ENCODE results near the gene TARDBP.
"Not testable (repeated sequence)": the region's sequence is repeated elsewhere in the genome, so short reads cannot be mapped to it uniquely, and the experiment has no call there.

TARDBP gene

DNA sequence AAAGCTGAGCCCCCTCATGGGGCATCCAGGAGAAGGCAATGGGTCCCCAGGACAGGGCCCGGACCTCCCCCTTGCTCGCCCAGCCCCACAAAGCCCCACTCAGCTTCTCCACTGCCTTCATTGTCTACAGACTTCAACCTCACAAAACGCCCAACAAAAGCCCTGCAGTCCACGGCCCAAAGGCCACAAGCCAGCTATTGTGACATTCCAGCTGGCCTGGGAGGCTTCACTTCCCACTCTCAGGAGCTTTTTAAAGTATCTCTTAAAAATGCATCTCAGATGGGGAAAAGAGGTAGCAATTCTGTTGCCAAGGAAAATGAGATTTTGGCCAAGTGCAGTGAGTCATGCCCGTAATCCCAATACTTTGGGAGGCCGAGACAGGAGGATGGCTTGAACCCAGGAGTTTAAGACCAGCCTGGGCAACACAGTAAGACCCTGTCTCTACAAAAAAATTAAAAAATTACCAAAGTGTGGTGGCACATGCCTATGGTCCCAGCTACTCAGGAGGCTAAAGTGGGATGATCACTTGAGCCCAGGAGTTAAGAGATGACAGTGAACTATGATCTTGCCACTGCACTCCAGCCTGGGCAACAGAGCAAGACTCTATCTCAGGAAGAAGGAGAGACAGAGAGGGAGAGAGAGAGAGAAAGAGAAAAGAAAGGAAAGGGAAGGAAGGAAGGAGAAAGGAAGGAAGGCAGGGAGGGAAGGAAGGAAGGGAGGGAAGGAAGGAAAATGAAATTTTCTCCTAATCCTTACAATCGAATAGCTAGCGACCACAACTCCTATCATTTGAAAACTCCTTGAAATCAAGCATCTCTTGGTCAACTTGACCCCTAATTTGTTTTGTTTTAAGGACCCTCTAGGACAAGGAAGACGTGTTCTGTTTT lies 31.4 kb upstream of the TARDBP start:
- Mint-ChIP-seq H3K27me3 (peaks cover 35 to 47% of the 10 kb centered on the region in 2 donors), H3K36me3 (no peaks in the 10 kb centered on the region), H3K4me3 (peak overlapping the region in 1 of 2 donors; percentile 8), H3K9me3 (no peaks in the 10 kb centered on the region), H3K27ac (peak overlapping the region; percentile 25), H3K4me1 (peaks cover 13 to 36% of the 10 kb centered on the region in 2 donors)
- DNase-seq (no peak), ATAC-seq (replicated peaks) (no peak)

DNA sequence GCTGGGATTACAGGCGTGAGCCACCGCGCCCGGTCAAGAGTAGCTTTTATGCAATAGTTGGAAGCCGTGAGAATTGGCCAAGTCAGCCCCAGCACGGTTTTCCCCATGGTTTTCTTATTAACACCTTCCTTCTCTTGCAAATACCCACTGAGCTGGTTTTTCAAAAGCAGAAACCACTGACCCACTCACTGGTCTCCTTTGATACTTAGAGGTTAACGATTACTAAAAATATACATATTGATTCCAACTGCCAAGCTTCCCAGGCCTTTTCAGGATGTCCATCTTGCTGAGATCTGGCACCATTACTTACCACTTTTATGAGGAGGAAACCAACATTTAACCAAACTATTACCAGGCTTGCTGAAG lies 25.9 kb upstream of the TARDBP start:
- no peak for DNase-seq
- Mint-ChIP-seq H3K27me3 (peaks cover 10 to 20% of the 10 kb centered on the region in 2 donors), H3K4me3 (peak overlapping the region in 1 of 2 donors; percentile 9), H3K36me3 (peaks cover 5 to 8% of the 10 kb centered on the region in 2 donors), H3K27ac (peak overlapping the region; percentile 85), H3K4me1 (peaks cover 18 to 40% of the 10 kb centered on the region in 2 donors), H3K9me3 (peaks cover 0 to 1% of the 10 kb centered on the region in 2 donors)
- peak; percentile 36 to 37 for ATAC-seq (replicated peaks)

DNA sequence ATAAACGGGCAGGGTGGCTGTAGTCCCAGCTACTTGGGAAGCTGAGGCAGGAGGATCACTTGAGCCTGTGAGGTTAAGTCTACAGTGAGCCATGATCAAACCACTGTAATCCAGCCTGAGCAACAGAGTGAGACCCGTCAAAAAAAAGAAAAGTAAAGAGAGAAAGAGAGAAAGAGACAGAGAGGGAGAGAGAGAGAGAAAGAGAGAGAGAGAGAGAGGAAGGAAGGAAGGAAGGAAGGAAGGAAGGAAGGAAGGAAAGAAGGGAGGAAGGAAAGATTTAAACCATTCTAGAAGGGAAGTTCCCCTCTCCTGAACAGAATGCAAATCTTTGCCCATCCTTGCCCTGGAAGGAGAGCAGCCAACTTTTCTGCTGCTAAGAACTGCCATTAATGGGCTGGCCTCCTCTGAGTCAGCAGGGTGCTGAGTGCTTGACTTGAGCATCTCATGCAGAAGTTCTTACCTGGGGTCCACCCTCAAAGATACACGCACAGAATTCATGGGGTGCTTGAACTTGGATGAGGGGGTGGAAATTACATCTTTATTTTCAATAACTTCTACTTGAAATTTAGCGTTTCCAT lies 24.5 kb upstream of the TARDBP start:
- DNase-seq (no peak), ATAC-seq (replicated peaks) (no peak)
- Mint-ChIP-seq H3K4me3 (no peak overlapping the region), H3K27me3 (peaks cover 4 to 12% of the 10 kb centered on the region in 2 donors), H3K9me3 (peaks cover 0 to 1% of the 10 kb centered on the region in 2 donors), H3K27ac (no peak overlapping the region), H3K4me1 (peaks cover 18 to 40% of the 10 kb centered on the region in 2 donors), H3K36me3 (peaks cover 5 to 8% of the 10 kb centered on the region in 2 donors)

DNA sequence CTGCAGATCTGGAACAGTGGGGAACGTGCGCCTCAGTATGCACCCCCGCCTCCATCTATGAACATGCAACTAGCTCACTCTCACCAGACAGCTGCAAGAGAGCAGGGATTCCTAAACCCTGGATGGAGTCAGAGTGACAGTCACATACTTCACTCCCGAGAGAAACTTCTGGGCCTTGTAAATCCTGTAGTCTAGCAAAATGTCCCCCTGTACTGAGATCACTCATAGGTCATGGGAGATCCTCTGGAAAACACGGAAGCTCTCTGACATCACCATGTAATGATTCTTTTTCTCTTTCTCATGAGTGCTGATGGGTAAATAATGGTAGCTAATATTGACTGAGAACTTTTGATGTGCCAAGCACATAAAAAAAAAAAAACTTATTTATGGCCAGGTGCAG lies 23.4 kb upstream of the TARDBP start:
- Mint-ChIP-seq H3K9me3 (peaks cover 0 to 1% of the 10 kb centered on the region in 2 donors), H3K27me3 (peaks cover 4 to 6% of the 10 kb centered on the region in 2 donors), H3K4me1 (peaks cover 18 to 40% of the 10 kb centered on the region in 2 donors), H3K27ac (no peak overlapping the region), H3K4me3 (no peak overlapping the region), H3K36me3 (peaks cover 5 to 8% of the 10 kb centered on the region in 2 donors)
- no peak for DNase-seq
- ATAC-seq (replicated peaks), result no peak

DNA sequence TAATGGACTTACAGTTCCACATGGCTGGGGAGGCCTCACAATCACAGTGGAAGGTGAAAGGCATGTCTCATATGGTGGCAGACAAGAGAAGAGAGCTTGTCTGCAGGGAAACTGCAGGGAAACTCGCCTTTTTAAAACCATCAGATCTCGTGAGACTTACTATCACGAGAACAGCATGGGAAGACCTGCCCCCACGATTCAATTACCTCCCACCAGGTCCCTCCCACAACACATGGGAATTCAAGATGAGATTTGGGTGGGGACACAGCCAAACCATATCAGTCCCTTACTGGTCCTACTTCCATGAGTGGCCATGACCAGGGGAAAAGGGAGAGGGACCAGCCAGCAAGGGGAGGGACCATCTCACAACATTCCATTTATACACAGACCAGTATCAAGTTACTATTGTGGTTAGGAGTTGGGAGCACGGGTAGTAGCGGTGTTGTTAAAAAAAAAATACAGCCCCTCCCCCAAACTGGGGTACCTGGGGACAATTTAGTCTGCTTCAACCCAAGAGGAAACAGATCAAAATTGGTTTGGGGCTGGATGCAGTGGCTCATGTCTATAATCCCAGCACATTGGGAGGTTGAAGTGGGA lies 22.4 kb upstream of the TARDBP start:
- not testable (repeated sequence) for ATAC-seq (replicated peaks); H3K27ac Mint-ChIP-seq; H3K9me3 Mint-ChIP-seq; H3K36me3 Mint-ChIP-seq; DNase-seq; H3K4me3 Mint-ChIP-seq; H3K27me3 Mint-ChIP-seq
- H3K4me1 Mint-ChIP-seq, result peaks cover 16 to 31% of the 10 kb centered on the region in 2 donors

DNA sequence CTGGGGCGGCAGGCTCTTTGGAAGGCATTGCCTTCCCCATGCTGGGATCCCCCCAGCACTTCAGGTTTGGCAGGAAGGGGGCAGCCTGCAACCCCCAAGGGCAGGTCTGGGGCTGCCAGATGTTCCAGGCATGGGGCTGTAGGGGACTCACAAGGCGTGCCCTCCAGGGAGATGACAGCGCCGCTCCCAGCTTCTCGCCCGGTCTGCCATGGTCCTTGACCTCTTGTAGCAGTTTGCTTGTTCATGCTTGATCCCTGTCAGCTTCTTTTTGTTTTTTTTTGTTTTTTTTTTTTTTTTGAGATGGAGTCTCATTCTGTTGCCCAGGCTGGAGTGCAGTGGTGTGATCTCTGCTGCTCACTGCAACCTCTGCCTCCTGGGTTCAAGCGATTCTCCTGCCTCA lies 21.6 kb upstream of the TARDBP start:
- Mint-ChIP-seq H3K4me1 (peaks cover 12 to 23% of the 10 kb centered on the region in 2 donors), H3K36me3 (peaks cover 5 to 8% of the 10 kb centered on the region in 2 donors), H3K4me3 (no peak overlapping the region), H3K27ac (no peak overlapping the region), H3K9me3 (peaks cover 0 to 1% of the 10 kb centered on the region in 2 donors), H3K27me3 (peaks cover 4 to 6% of the 10 kb centered on the region in 2 donors)
- no peak for DNase-seq
- no peak for ATAC-seq (replicated peaks)

DNA sequence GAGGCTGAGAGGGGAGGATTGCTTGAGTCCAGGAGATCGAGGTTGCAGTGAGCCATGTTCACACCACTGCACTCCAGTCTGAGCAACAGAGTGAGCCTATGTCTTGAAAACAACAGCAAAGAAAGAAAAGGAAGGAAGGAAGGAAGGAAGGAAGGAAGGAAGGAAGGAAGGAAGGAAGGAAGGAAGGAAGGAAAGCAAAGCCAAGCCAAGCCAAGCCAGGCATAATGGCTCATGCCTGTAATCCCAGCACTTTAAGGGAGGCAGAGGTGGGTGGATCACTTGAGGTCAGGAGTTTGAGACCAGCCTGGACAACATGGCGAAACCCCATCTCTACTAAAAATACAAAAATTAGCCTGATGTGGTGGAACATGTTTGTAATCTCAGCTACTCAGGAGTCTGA lies 20.4 kb upstream of the TARDBP start:
- H3K27ac Mint-ChIP-seq; H3K9me3 Mint-ChIP-seq; H3K4me3 Mint-ChIP-seq; DNase-seq; ATAC-seq (replicated peaks); H3K36me3 Mint-ChIP-seq; H3K27me3 Mint-ChIP-seq: not testable (repeated sequence)
- peaks cover 7 to 11% of the 10 kb centered on the region in 2 donors for H3K4me1 Mint-ChIP-seq

DNA sequence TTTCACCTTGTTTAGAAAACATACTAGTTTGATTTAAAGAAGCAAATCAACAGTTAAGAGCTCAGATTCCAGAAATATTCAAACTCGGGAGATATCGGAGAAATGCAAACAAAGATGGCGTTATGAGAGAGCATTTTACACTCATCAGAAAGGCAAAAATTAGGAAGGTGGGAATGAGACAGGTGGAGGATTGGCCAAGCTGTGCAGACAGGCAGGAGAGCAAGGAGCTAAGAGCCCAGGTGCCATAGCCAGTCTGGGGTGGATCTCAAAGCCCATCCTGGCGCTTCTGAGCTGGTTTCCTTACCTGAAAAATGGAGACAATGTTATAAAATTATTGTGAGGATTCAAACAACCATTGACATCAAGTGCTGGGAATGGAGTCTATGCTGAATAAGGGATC lies 19.6 kb upstream of the TARDBP start:
- H3K9me3 Mint-ChIP-seq, result peaks cover 0 to 1% of the 10 kb centered on the region in 2 donors
- no peak for ATAC-seq (replicated peaks)
- H3K36me3 Mint-ChIP-seq, result peaks cover 1 to 2% of the 10 kb centered on the region in 2 donors
- H3K27ac Mint-ChIP-seq, result no peak overlapping the region
- no peak overlapping the region for H3K4me3 Mint-ChIP-seq
- H3K4me1 Mint-ChIP-seq, result peaks cover under 1 to 3% of the 10 kb centered on the region in 2 donors
- peaks cover 1 to 2% of the 10 kb centered on the region in 2 donors for H3K27me3 Mint-ChIP-seq
- no peak for DNase-seq

DNA sequence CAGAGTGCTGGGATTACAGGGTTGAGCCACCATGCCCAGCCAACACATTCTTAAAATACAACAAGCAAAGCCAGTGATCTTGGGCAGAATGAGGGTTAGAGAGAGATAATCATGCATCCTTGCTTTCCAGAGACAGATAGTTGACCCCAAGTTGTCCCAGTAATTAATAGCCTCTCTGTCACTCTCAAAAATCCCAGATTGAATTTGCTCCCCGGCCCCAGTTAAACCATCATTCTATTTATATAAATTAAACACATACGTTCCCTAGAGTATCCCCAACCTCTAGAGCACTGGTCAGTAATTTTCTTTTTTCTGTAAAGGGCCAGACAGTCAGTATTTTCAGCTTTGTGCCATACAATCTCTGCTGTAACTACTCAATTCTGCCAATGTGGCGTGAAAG lies 16.4 kb upstream of the TARDBP start:
- Mint-ChIP-seq H3K27ac (no peak overlapping the region), H3K27me3 (no peaks in the 10 kb centered on the region), H3K4me3 (no peak overlapping the region), H3K9me3 (peaks cover 7% of the 10 kb centered on the region in 2 donors), H3K4me1 (no peaks in the 10 kb centered on the region), H3K36me3 (peaks cover 0 to 7% of the 10 kb centered on the region in 2 donors)
- DNase-seq (no peak), ATAC-seq (replicated peaks) (no peak)

DNA sequence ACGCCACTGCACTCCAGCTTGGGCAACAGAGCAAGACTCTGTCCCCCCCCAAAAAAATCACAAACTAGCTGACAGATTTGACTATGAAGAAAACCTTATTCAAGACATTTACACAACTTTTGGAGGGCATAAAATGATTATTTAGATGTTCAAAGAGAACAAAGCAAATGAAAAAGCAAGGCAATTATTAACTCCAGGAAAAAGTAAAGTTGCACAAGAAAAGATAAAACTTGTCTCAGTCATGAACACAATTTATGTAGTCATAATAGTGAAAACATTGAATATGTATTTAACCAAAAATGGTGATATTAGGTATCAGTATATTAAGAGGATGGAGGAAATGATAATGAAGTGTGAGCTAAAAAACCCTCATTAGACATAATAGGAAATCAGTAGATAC lies 11.9 kb upstream of the TARDBP start:
- H3K27ac Mint-ChIP-seq, result no peak overlapping the region
- no peak overlapping the region for H3K4me3 Mint-ChIP-seq
- no peaks in the 10 kb centered on the region for H3K4me1 Mint-ChIP-seq
- H3K27me3 Mint-ChIP-seq, result no peaks in the 10 kb centered on the region
- DNase-seq (no peak), ATAC-seq (replicated peaks) (no peak)
- H3K9me3 Mint-ChIP-seq, result peaks cover 7% of the 10 kb centered on the region in 2 donors
- peaks cover 0 to 7% of the 10 kb centered on the region in 2 donors for H3K36me3 Mint-ChIP-seq

DNA sequence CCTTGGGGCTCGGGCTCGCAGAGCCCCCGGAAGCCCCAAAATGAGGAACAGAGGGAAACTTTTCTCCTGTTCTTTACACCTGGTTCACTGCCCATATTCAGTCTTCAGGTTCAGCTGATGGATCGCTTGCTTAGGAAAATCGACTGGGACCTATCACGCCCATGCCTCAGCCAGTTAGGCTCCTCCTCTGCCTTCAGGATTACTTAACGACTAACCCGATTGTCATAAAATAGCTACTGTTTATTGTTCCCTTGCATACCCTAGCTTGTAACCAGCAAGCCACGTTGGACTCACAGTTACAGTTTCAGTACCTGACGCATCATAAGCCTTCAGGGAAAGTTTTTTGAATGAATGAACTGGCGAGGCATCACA lies 692 bp downstream of the TARDBP start:
- Mint-ChIP-seq H3K4me3 (peak overlapping the region; percentile 90 to 92), H3K36me3 (peaks cover 20 to 32% of the 10 kb centered on the region in 2 donors), H3K27me3 (no peaks in the 10 kb centered on the region), H3K27ac (peak overlapping the region; percentile 90), H3K9me3 (no peaks in the 10 kb centered on the region), H3K4me1 (peaks cover 10 to 31% of the 10 kb centered on the region in 2 donors)
- ATAC-seq (replicated peaks) (peak; percentile 6 to 13), DNase-seq (no peak)

DNA sequence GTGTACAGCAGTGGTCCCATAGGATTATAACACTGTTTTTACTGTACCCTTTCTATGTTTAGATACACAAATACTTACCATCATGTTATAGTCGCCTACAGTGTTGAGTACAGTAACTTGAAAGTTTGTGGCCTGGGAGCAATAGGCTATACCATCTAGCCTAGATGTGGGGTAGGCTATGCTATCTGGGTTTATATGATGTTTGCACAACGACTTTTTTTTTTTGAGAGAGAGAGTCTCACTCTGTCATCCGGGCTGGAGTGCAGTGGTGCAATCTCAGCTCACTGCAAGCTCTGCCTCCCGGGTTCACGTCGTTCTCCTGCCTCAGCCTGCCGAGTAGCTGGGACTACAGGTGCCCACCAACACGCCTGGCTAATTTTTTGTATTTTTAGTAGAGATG lies 6.9 kb downstream of the TARDBP start:
- Mint-ChIP-seq H3K4me1 (peaks cover 20 to 36% of the 10 kb centered on the region in 2 donors), H3K36me3 (peaks cover 42 to 47% of the 10 kb centered on the region in 2 donors)
- not testable (repeated sequence) for DNase-seq; H3K9me3 Mint-ChIP-seq; H3K4me3 Mint-ChIP-seq; H3K27me3 Mint-ChIP-seq; H3K27ac Mint-ChIP-seq; ATAC-seq (replicated peaks)

DNA sequence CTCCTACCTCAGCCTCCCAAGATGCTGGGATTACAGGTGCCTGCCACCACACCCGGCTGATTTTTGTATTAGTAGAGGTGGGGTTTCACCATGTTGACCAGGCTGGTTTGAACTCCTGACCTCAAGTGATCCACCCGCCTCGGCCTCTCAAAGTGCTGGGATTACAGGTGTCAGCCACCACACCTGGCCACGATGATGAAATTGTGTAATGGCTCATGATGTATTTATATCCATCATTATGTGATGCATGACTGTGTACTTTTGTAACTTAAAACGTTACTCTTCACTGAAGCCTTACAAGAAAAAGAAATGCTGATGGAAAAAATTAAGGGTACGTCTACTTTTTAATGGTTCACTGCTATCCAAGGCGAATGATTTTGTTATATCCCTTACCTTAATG lies 7.5 kb downstream of the TARDBP start:
- H3K27me3 Mint-ChIP-seq, result no peaks in the 10 kb centered on the region
- peaks cover 42 to 44% of the 10 kb centered on the region in 2 donors for H3K36me3 Mint-ChIP-seq
- H3K9me3 Mint-ChIP-seq, result no peaks in the 10 kb centered on the region
- H3K4me3 Mint-ChIP-seq, result no peak overlapping the region
- ATAC-seq (replicated peaks) (no peak), DNase-seq (no peak)
- H3K4me1 Mint-ChIP-seq, result peaks cover 20 to 36% of the 10 kb centered on the region in 2 donors
- H3K27ac Mint-ChIP-seq, result no peak overlapping the region

DNA sequence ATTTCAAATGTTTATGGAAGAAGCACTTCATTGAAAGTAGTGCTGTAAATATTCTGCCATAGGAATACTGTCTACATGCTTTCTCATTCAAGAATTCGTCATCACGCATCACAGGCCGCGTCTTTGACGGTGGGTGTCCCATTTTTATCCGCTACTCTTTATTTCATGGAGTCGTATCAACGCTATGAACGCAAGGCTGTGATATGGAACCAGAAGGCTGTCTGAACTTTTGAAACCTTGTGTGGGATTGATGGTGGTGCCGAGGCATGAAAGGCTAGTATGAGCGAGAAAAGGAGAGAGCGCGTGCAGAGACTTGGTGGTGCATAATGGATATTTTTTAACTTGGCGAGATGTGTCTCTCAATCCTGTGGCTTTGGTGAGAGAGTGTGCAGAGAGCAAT lies 10.7 kb downstream of the TARDBP start:
- no peak overlapping the region for H3K4me3 Mint-ChIP-seq
- ATAC-seq (replicated peaks), result no peak
- peak overlapping the region; percentile 2 for H3K27ac Mint-ChIP-seq
- H3K4me1 Mint-ChIP-seq, result peaks cover 22 to 52% of the 10 kb centered on the region in 2 donors
- H3K27me3 Mint-ChIP-seq, result no peaks in the 10 kb centered on the region
- peaks cover 45 to 47% of the 10 kb centered on the region in 2 donors for H3K36me3 Mint-ChIP-seq
- no peak for DNase-seq
- no peaks in the 10 kb centered on the region for H3K9me3 Mint-ChIP-seq

All from stimulated activated naive B cell treated with anti-CD40 and anti-IgM and Interleukin-4, amounts not matched to agents 10 μg/mL and 1 μg/mL and 100 μg/mL, for 72 hours (primary cell).